RWPE1 (cell line): ENCODE results near the gene KCNC4.

Experiments
- CTCF ChIA-PET: fragments of 350-600 bp; sonication (Branson Sonifier 250); formaldehyde crosslinking; extraction: SDS; loops from one replicate; lab custom pipeline; 2021; lab: Yijun Ruan, JAX
- POLR2A ChIA-PET: fragments of 400-600 bp; formaldehyde crosslinking; extraction: SDS; loops from one replicate; lab custom pipeline; 2020; ENCODE audit warnings: antibody characterized with exemption; ENCODE audit not compliant: low non-redundant PET; lab: Yijun Ruan, JAX
- DNase-seq: peaks from one replicate; pipeline ENCODE4 v3.0.0; 2012; ENCODE audit warnings: low spot score
- H3K27ac ChIP-seq: fragments of 450-650 bp; 2 replicates; pipeline ENCODE4 v1.5.1; 2017
- CTCF ChIP-seq: fragments of 450-650 bp; conservative IDR thresholded peaks from 2 replicates; pipeline ENCODE4 v1.5.1; 2017; ENCODE audit warnings: low read depth, mild to moderate bottlenecking

Gene KCNC4

GRCh38 chr1:110196917-110197765, 13.0 kb upstream of the KCNC4 start:
- POLR2A ChIA-PET = interaction anchor here (0.5 to 0.6 kb wide), 2 partner anchors 125 to 196 kb away, joined by 3 to 5 read pairs; no protein-coding TSS in a partner anchor

DNA sequence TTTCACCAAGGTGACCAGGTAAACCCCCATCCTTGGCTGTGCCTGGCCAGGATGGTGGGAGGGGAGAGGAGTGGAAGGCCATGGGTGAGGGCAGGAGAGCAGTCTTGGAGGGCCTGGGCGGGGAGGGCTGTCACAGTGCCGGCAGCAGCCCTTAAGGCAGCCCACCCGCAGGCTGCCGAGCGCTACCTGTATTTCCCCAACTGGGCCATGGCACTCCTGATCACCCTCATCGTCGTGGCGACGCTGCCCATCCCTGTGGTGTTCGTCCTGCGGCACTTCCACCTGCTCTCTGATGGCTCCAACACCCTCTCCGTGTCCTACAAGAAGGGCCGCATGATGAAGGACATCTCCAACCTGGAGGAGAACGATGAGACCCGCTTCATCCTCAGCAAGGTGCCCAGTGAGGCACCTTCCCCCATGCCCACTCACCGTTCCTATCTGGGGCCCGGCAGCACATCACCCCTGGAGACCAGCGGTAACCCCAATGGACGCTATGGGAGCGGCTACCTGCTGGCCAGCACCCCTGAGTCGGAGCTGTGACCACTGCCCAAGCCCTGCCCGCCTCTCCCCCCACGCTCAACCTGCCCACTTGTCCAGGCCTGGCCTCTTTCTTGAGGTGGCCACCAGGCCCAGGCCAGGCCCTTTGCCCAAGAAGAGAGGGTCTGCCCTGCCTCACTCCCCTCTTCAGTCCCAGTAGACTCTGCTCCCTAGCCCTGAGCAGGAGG, 12.0 kb upstream of the KCNC4 start:
- no peak for TF ChIP-seq CTCF
- POLR2A ChIA-PET = no interaction called here
- CTCF ChIA-PET = interaction anchor here (0.6 to 1.8 kb wide), 10 partner anchors 9 to 298 kb away, joined by 3 to 20 read pairs (median 6); partner anchors contain the start of gene RBM15
- no peak for DNase-seq
- H3K27ac ChIP-seq = no peak overlapping the region

More at GRCh38 chr1:110196917-110197765, 13.0 kb upstream of the KCNC4 start:
- H3K27ac ChIP-seq = no peak overlapping the region
- CTCF ChIA-PET = interaction anchor here (0.5 to 1.8 kb wide), 44 partner anchors 9 to 743 kb away, joined by 3 to 20 read pairs (median 3); partner anchors contain the start of gene RBM15
- DNase-seq = peak; percentile 80
- peak; percentile 92 for TF ChIP-seq CTCF

GRCh38 chr1:110198746-110199145, 11.4 kb upstream of the KCNC4 start:
- ChIA-PET POLR2A (no interaction called here), CTCF (interaction anchor here (1.1 kb wide), 1 partner anchor 114 kb away, joined by 5 read pairs; no protein-coding TSS in a partner anchor)
- H3K27ac ChIP-seq = no peak overlapping the region
- no peak for TF ChIP-seq CTCF
- no peak for DNase-seq

- no peak for TF ChIP-seq CTCF
- ChIA-PET CTCF (interaction anchor here (0.6 to 13.5 kb wide), 4 partner anchors 57 to 296 kb away, joined by 3 to 265 read pairs (median 36); no protein-coding TSS in a partner anchor), POLR2A (no interaction called here)
- no peak overlapping the region for H3K27ac ChIP-seq
- no peak for DNase-seq
Measured at GRCh38 chr1:110200190-110200589, 9.9 kb upstream of the KCNC4 start.

DNA sequence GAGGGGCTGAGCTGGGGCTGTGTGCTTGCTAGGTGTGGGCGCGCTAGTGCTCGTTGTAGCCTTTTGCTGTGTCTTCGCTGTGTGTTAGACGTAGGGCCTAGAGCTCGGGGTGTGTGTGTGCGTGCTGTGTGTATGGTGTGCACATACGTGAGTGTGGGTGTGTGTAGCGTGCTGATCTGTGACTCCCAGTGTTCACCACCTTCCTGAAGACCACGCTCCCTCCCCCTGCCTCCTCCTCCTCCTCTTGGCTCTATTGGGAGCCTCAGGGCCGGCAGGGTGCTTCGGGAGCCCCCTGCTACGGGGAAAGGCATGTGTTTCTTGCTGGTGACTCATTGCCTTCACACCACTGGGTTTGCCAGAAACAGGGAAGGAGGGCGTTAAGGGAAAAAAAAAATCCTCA, 9.4 kb upstream of the KCNC4 start:
- POLR2A ChIA-PET = no interaction called here

More for the DNA sequence above, 9.4 kb upstream of the KCNC4 start:
- no peak for TF ChIP-seq CTCF
- CTCF ChIA-PET = interaction anchor here (0.6 to 13.5 kb wide), 5 partner anchors 58 to 296 kb away, joined by 3 to 265 read pairs (median 33); no protein-coding TSS in a partner anchor
- no peak for DNase-seq
- H3K27ac ChIP-seq = no peak overlapping the region
